Dendritic cell treated with granulocyte-macrophage colony-stimulating factor and Interleukin-4, amounts not matched to agents 40 ng/mL and 50 ng/mL, for 4 days (primary cell): Measurements from ENCODE around the gene CCDC28A.

ENCODE experiments used
- H3K27ac Mint-ChIP-seq: one replicate; pipeline ENCODE4 v1.8.0; 2022; ENCODE audit warnings: mild to moderate bottlenecking, mixed read lengths
- H3K27me3 Mint-ChIP-seq: one replicate; pipeline ENCODE4 v1.8.0; 2022; ENCODE audit warnings: mild to moderate bottlenecking, mixed read lengths
- H3K36me3 Mint-ChIP-seq: one replicate; pipeline ENCODE4 v1.8.0; 2022; ENCODE audit warnings: low read depth, mixed read lengths
- H3K4me1 Mint-ChIP-seq: one replicate; pipeline ENCODE4 v1.8.0; 2022; ENCODE audit warnings: low read depth, mixed read lengths
- H3K4me3 Mint-ChIP-seq: one replicate; pipeline ENCODE4 v1.8.0; 2022; ENCODE audit warnings: mild to moderate bottlenecking, moderate library complexity, mixed read lengths
- H3K9me3 Mint-ChIP-seq: one replicate; pipeline ENCODE4 v1.8.0; 2022; ENCODE audit warnings: mixed read lengths
- intact Hi-C: fragments of 100-400 bp; cut with micrococcal nuclease; formaldehyde crosslinking; loops from one replicate; pipeline ENCODE4 v1.15.0; 2022

Gene CCDC28A

DNA sequence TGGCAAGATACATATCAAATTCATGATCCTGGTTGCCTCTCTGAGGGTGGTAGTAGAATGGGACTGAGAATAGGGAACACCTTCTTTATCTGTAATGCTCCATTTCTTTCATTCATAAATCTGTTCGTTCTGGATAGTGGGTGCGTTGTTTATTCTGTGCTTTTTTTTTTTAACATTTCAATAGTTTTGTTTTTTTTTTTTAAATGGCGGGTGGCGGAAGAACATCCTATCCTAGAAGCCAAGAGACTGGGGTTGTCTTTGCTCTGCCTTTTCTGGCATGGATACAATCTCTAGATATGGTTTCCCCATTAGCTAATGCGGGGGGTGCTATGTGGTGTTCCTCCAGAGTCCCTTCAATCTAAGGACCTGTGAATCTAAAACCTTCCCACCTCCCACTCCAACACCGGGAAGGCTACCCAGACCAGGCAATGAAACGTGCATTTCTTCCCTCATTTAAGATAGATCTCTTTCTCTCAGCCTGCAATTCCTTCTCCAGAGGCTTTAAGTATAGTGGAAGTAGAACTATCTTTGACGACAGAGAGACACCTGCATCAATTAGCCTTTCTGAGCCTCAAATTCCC, 883 bp upstream of the CCDC28A start:
- no peaks in the 10 kb centered on the region for H3K9me3 Mint-ChIP-seq
- peaks cover 13% of the 10 kb centered on the region for H3K4me1 Mint-ChIP-seq
- peaks cover 22% of the 10 kb centered on the region for H3K36me3 Mint-ChIP-seq
- H3K27ac Mint-ChIP-seq, result peak overlapping the region; percentile 100
- peak overlapping the region; percentile 100 for H3K4me3 Mint-ChIP-seq
- no peaks in the 10 kb centered on the region for H3K27me3 Mint-ChIP-seq
- intact Hi-C loops, result loop anchor here (2.0 to 10.0 kb wide), 2 partner anchors 80 to 368 kb away; partner anchors contain the start of gene HEBP2

DNA sequence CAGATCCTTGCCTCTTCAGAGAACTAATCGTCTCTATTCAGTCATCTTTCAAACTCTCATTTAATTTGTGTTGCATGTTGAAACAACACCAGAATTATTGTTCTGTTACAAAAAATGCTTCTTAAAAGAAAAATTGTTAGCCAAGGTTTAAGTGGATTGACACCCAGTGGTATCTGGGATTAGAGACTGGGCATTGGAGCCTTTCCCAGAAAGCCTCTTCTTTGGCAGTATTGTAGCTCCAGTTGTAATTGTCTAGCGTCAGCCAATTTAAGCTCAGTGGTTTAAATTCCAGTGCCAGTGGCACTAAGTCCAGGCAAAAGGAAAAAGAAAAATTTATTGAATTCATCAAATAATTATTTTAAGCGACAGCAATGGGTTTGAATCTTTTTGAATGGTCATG, 801 bp downstream of the CCDC28A start:
- H3K9me3 Mint-ChIP-seq, result no peaks in the 10 kb centered on the region
- H3K4me3 Mint-ChIP-seq, result peak overlapping the region; percentile 100
- H3K36me3 Mint-ChIP-seq, result peaks cover 36% of the 10 kb centered on the region
- peak overlapping the region; percentile 100 for H3K27ac Mint-ChIP-seq
- intact Hi-C loops, result loop anchor here (10.0 kb wide), 1 partner anchor 370 kb away; the partner anchor contains the start of gene HEBP2
- no peaks in the 10 kb centered on the region for H3K27me3 Mint-ChIP-seq
- peaks cover 7% of the 10 kb centered on the region for H3K4me1 Mint-ChIP-seq

DNA sequence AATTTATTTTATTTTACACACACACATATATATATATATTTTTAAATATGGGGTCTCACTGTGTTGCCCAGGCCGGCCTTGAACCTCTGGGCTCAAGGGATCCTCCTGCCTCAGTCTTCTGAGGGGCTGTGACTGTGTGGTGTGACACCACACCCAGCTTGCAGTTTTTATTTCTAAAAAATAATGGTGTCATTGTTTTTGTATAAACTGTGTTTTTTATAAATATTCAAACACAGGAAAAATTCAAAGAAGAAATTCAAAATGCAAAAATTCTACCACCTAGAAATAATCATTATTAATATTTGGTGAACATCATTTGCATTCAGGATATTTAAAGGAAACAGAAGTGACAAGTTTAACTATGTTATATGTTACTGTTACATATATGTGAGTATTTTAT, 3.1 kb downstream of the CCDC28A start:
- H3K27me3 Mint-ChIP-seq, result no peaks in the 10 kb centered on the region
- no peaks in the 10 kb centered on the region for H3K9me3 Mint-ChIP-seq
- peaks cover 7% of the 10 kb centered on the region for H3K4me1 Mint-ChIP-seq
- H3K36me3 Mint-ChIP-seq, result peaks cover 51% of the 10 kb centered on the region
- intact Hi-C loops, result loop anchor here (10.0 kb wide), 1 partner anchor 372 kb away; the partner anchor contains the start of gene HEBP2
- H3K27ac Mint-ChIP-seq, result no peak overlapping the region
- no peak overlapping the region for H3K4me3 Mint-ChIP-seq

DNA sequence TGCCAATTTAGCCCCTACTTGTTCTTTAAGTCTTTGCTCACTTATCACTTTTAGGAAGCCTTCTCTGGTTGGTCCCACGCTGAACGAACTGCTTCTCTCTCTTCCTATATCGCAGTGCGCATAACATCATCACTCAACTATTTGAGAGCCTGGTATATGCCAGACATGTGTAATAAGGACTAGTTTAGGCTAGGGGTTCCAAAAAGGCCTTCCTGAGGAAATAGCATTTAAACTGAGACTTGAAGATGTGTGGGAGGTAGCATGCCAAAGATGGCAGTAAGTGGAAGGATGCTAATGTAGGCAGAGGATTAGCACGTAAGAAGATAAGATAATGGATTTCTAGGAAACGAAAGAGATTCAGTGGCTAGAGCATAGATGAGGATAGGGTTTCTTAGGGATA, 4.8 kb downstream of the CCDC28A start:
- Mint-ChIP-seq H3K36me3 (peaks cover 63% of the 10 kb centered on the region), H3K4me1 (peaks cover 6% of the 10 kb centered on the region), H3K27ac (no peak overlapping the region), H3K4me3 (no peak overlapping the region), H3K9me3 (no peaks in the 10 kb centered on the region), H3K27me3 (no peaks in the 10 kb centered on the region)
- intact Hi-C loops, result loop anchor here (10.0 kb wide), 1 partner anchor 374 kb away; the partner anchor contains the start of gene HEBP2

DNA sequence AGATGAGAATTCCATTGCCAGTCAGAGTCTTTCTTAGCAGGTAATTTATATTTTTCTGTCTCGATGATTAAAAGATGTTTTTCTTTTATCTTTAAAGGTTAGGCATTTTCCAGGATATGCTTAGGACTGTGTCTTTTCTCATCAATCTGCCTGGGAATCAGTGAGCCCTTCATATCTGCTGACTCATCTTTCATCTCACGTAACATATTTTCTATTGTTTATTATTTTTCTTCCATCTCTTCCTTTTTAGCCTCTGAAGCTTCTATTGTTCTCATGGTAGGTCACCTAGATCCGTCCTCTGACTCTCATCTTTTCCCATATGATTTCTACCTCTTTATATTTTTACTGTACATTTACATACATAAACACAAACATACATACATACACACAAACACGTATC, 8.7 kb downstream of the CCDC28A start:
- Mint-ChIP-seq H3K27me3 (no peaks in the 10 kb centered on the region), H3K4me3 (no peak overlapping the region), H3K4me1 (peaks cover 6% of the 10 kb centered on the region), H3K36me3 (peaks cover 80% of the 10 kb centered on the region), H3K27ac (no peak overlapping the region), H3K9me3 (no peaks in the 10 kb centered on the region)
- intact Hi-C loops, result no loop called here

DNA sequence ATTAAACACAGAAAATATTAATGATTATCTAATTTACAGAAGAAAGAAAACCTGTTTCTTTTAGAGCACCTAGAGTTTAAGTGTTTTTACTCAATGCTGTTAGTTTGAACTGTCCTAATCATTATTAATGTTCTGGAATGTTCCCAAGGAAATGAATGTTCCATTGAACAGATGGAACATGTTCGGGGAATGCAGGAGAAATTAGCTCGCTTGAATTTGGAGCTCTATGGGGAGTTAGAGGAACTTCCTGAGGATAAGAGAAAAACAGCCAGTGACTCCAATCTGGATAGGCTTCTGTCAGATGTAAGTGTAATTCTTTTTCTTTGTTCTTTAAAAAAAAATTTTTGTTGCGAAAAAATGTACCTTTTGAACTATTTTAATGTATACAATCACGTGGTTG, 11.5 kb downstream of the CCDC28A start:
- H3K4me3 Mint-ChIP-seq, result no peak overlapping the region
- peaks cover 87% of the 10 kb centered on the region for H3K36me3 Mint-ChIP-seq
- H3K27ac Mint-ChIP-seq, result no peak overlapping the region
- no peaks in the 10 kb centered on the region for H3K27me3 Mint-ChIP-seq
- H3K9me3 Mint-ChIP-seq, result no peaks in the 10 kb centered on the region
- intact Hi-C loops, result no loop called here
- peaks cover 6% of the 10 kb centered on the region for H3K4me1 Mint-ChIP-seq

DNA sequence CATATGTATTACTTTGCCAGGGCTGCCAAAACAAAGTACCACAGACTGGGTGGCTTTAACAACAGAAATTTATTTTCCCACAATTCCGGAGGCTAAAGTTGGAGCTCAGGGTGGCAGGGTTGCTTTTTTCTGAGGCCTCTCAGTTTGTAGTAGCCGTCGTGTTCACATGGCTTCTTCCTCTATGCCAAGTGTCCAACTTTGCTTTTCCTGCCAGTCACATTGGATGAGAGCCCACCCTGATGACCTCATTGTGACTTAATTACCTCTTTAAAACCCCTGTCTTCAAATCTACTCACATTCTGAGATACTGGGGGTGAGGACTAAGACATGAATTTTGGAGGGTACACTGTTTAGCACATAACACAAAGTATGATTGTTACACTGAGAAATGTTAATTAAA, 12.4 kb downstream of the CCDC28A start:
- Mint-ChIP-seq H3K36me3 (peaks cover 88% of the 10 kb centered on the region), H3K27ac (no peak overlapping the region), H3K4me3 (no peak overlapping the region), H3K27me3 (no peaks in the 10 kb centered on the region), H3K9me3 (no peaks in the 10 kb centered on the region), H3K4me1 (peaks cover 6% of the 10 kb centered on the region)
- intact Hi-C loops, result no loop called here

DNA sequence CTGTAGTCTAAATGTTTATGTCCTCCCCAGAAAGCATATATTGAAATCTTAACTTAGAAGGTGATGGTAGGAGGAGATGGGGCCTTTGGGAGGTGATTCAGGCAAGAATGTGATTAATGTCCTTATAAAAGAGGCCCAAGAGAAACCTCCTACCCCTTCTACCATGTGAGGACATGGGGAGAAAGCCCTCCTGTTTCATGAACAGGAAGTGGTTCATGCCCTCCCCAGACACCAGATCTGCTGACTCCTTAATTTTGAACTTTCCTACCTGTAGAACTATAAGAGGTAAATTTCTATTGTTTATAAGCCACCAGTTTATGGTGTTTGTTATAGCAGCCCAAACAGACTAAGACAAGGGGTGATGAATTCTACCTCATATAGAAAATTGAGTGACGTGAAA, 13.6 kb downstream of the CCDC28A start:
- no peaks in the 10 kb centered on the region for H3K9me3 Mint-ChIP-seq
- intact Hi-C loops, result no loop called here
- peaks cover 1% of the 10 kb centered on the region for H3K4me1 Mint-ChIP-seq
- no peaks in the 10 kb centered on the region for H3K27me3 Mint-ChIP-seq
- H3K27ac Mint-ChIP-seq, result no peak overlapping the region
- peaks cover 88% of the 10 kb centered on the region for H3K36me3 Mint-ChIP-seq
- no peak overlapping the region for H3K4me3 Mint-ChIP-seq

DNA sequence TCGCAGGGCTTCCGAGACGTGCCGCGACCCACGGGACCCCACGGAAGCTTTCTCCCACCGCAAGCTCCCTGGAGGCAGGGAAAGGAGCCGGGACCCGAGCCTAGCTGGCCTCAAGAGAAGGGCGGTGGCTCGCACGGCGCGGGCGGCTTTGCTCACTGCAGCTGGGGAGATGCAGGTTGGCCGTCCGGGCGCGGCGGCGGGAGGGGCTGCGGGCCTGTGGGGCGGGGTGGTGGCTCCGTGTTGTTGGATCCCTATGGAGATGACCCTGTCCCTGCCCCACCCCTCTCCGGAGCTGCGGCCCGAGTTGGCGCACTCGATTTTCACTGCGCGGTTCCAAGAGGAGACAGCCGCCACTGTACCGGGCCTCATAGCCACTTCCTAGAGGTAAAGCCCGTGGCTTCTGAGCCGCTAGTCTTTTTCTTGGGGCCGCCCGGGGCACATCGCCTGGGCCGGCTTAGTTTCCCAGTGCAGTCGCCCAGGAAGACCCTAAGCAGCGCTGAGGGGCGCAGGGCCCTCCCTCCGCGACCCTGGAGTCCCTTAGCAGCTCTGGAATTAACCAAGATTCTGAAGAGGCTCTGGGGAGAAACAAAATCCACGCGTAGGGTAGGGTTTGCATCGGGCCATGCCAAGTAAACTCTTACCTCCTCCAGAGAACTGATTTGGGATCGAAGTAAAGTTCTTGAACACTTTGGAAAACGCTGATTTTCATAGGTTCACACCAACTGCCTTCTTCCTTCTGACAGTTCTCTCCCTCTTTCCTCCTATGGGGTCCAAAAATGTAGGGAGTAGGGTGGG, 22.4 kb downstream of the CCDC28A start, which contains the start of gene ECT2L:
Gene ECT2L (plus strand): TSS at position 279 of the 795 bp plus-strand sequence. CDS start 17,188 bp downstream, outside the sequence.
- H3K36me3 Mint-ChIP-seq, result peaks cover 12% of the 10 kb centered on the region
- H3K4me1 Mint-ChIP-seq, result no peaks in the 10 kb centered on the region
- peaks cover 20% of the 10 kb centered on the region for H3K27me3 Mint-ChIP-seq
- H3K27ac Mint-ChIP-seq, result no peak within 1 kb of the TSS
- intact Hi-C loops, result no loop called here
- H3K4me3 Mint-ChIP-seq, result no peak within 1 kb of the TSS
- H3K9me3 Mint-ChIP-seq, result no peaks in the 10 kb centered on the region

DNA sequence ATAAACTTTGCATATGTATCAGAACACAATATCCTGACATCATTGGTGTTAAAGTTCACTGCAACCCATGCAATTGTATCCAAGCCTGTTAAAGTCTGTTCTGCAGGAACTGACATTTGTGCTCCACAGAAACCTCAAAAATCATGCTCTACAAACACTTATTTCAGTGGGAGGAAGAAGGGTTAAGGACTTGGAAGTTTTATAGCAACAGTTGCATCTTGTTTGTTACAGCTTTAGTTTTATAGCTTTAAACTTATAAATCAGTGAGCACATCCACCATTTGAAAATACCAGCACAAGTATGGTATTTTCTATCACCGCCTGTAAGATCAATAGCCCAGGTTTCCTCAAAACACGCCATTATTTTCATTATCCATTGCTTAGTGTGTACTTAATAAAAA, 23.2 kb downstream of the CCDC28A start:
- H3K4me3 Mint-ChIP-seq, result no peak overlapping the region
- no peaks in the 10 kb centered on the region for H3K4me1 Mint-ChIP-seq
- H3K9me3 Mint-ChIP-seq, result no peaks in the 10 kb centered on the region
- peaks cover 4% of the 10 kb centered on the region for H3K36me3 Mint-ChIP-seq
- intact Hi-C loops, result no loop called here
- H3K27me3 Mint-ChIP-seq, result peaks cover 20% of the 10 kb centered on the region
- H3K27ac Mint-ChIP-seq, result no peak overlapping the region

DNA sequence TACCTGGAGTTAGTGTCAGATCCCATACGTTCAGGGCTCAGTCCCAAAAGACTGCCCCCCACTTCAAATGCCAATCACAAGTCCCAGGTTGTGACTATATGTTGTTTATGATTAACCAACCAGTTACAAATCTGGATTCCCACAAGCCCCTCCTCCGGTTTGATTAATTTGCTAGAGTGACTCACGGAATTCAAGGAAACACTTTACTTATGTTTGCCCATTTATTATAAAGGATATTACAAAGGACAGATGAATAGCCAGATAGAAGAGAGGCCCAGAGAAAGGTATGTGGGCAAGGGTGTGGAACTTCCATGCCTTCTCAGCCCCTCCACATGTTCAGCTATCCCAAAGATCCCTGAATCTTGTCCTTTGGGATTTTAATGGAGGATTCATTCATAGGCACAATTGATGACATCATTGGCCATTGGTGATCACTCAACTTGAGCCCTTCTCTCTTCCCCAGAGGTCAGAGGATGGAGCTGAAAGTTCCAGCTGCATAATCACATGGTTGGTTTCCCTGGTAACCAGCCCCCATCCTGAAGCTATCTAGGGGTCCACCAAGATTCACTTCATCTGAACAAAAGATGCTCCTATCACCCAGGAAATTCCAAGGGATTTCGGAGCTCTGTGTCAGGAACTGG, 24.4 kb downstream of the CCDC28A start:
- intact Hi-C loops, result no loop called here
- Mint-ChIP-seq H3K9me3 (no peaks in the 10 kb centered on the region), H3K27ac (no peak overlapping the region), H3K4me3 (no peak overlapping the region), H3K4me1 (no peaks in the 10 kb centered on the region), H3K36me3 (no peaks in the 10 kb centered on the region), H3K27me3 (peaks cover 20% of the 10 kb centered on the region)

DNA sequence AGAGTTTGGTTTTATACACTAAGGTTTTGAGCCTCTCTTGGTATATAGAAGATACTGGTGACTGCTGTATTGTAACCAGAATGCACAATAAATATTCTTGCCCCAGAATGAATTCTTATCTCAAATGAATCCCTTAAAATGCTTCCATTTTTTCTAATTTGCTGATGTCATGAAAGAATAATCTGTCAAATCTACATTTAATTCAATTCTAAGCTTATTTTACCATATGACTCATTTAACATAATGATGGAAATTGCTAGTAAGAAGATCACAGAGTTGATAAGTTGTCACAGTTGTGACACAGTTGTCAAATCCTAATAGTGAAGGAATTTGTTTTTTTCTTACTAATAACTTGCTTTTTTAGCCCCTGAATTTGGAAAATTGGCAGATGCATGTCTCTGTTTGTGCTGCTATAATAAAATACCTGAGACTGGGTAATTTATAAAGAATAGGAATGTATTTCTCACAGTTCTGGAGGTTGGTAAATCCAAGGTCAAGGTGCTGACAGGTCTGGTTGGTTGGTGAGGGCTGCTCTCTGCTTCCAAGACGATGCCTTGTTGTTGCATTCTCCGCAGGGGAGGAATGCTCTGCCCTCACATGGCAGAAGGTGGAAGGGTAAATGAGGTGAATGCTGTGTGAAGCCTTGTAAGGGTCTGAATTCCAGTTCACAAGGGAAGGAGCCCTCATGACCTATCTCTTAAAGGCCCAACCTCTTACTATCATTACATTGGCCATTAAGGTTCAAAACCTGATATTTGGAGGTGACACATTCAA, 27.0 kb downstream of the CCDC28A start:
- Mint-ChIP-seq H3K4me3 (no peak overlapping the region), H3K27ac (no peak overlapping the region), H3K36me3 (no peaks in the 10 kb centered on the region), H3K27me3 (peaks cover 18% of the 10 kb centered on the region), H3K4me1 (no peaks in the 10 kb centered on the region), H3K9me3 (no peaks in the 10 kb centered on the region)
- intact Hi-C loops, result no loop called here

DNA sequence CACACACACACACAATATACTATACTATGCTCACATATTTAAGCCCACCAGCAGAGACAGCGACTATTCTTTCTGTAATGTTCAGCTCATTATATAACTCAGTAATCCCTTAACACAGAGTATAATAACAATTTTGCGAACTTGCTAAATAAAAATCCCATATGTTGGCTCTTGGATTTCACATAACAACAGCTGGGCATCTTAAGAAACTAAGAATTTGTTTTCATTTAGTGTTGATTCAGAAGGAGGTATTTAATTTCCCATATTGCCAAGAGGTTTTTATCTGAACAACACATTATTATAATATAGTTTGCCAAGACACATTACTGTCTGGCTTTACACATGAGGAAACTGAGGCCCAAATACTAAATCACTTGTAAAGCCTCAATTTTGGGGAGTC, 29.8 kb downstream of the CCDC28A start:
- H3K4me1 Mint-ChIP-seq, result peaks cover 10% of the 10 kb centered on the region
- H3K27me3 Mint-ChIP-seq, result no peaks in the 10 kb centered on the region
- intact Hi-C loops, result no loop called here
- no peaks in the 10 kb centered on the region for H3K9me3 Mint-ChIP-seq
- H3K27ac Mint-ChIP-seq, result no peak overlapping the region
- no peaks in the 10 kb centered on the region for H3K36me3 Mint-ChIP-seq
- no peak overlapping the region for H3K4me3 Mint-ChIP-seq
